Smooth muscle cell of the coronary artery (primary cell): Measurements from ENCODE around the gene JAGN1. TPM values are rescaled to one million over a fixed set of nuclear protein-coding genes. Genes with fewer than 3 reads are reported as not detected.

Experiments used
- total RNA-seq: library from RNA; depleted of rRNA; stranded (reverse); fragments of >200 nt; gene quantifications from 2 replicates; pipeline ENCODE4 v1.2.3, GENCODE V29; 2014; ENCODE audit warnings: low replicate concordance

The JAGN1 gene
- total RNA-seq = 18.8 and 31.5 TPM in 2 replicates

DNA sequence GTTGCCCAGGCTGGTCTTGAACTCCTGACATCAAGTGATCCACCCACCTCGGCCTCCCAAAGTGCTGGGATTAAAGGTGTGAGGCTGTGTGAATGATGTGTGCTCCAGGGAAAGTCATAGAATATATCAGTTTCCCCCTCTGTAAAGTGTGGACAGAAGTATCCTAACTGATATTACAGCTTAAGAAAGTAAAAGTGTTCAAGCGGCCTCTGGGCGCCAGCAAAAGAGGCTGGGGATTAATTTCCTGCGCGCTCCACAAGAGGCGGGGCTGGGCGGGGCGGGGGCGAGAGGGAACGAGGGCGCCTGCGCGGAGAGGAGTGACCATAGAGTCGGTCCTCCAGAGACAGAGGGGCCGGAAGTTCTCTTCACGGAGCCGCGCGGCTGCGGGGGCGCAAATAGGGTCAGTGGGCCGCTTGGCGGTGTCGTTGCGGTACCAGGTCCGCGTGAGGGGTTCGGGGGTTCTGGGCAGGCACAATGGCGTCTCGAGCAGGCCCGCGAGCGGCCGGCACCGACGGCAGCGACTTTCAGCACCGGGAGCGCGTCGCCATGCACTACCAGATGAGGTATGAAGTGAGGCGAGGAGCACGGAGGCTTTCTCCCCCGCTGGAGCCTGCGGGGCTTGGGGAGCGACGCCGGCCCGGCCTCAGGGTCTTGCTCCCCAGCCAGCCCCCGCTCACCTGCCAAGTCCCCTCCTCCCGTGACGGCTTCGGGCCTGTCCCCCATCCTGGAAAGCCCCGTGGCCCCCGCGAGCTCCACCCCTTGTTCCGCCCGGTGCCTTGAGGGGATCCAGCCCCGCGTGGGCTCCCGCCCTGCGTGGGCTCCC lies at the start of gene JAGN1:
Gene JAGN1 (plus strand): TSS at position 362 of the 823 bp plus-strand sequence. CDS start 113 bp downstream, at position 475.

GRCh38 chr3:9843715-9844438 lies 46.5 kb upstream of the JAGN1 start, which contains the start of gene RPUSD3:
RPUSD3 (minus strand) TSS chr3:9844008; CDS start chr3:9843990, 18 bp downstream.

GRCh38 chr3:9879830-9880549 lies 10.4 kb upstream of the JAGN1 start, which contains the start of gene CIDEC:
CIDEC (minus strand) TSS chr3:9880253; CDS start chr3:9878486, 1,767 bp downstream.

GRCh38 chr3:9902372-9903237 lies 12.2 kb downstream of the JAGN1 start, which contains the start of gene IL17RE:
IL17RE (plus strand) TSS chr3:9902848; CDS start chr3:9902933, 85 bp downstream.

GRCh38 chr3:9916734-9917680 lies 26.6 kb downstream of the JAGN1 start, which contains the start of gene IL17RC:
IL17RC (plus strand) TSS chr3:9917098; CDS start chr3:9917316, 218 bp downstream.

GRCh38 chr3:9933561-9934234 lies 43.3 kb downstream of the JAGN1 start, which contains the start of gene CRELD1:
CRELD1 (plus strand) TSS chr3:9933834; CDS start chr3:9934439, 605 bp downstream.

Other genes with a start within 250 kb of the JAGN1 start
- 26.6 and 29.0 TPM in 2 replicates for gene MTMR14, start 241.1 kb upstream of the JAGN1 start, total RNA-seq
- not detected in 2 replicates for gene CPNE9, start 186.8 kb upstream of the JAGN1 start, total RNA-seq
- 14.1 and 14.5 TPM in 2 replicates for gene BRPF1, start 158.9 kb upstream of the JAGN1 start, total RNA-seq
- gene OGG1, start 140.7 kb upstream of the JAGN1 start, total RNA-seq = 15.6 and 19.8 TPM in 2 replicates
- 36.4 and 41.7 TPM in 2 replicates for gene CAMK1, start 120.7 kb upstream of the JAGN1 start, total RNA-seq
- gene TADA3, start 98.1 kb upstream of the JAGN1 start, total RNA-seq = 25.6 and 71.0 TPM in 2 replicates
- 143 and 243 TPM in 2 replicates for gene ARPC4, start 97.5 kb upstream of the JAGN1 start, total RNA-seq
- gene TTLL3, start 80.3 kb upstream of the JAGN1 start, total RNA-seq = 8.5 and 23.3 TPM in 2 replicates
- 18.5 and 23.9 TPM in 2 replicates for gene RPUSD3, start 46.6 kb upstream of the JAGN1 start, total RNA-seq
- gene CIDEC, start 10.4 kb upstream of the JAGN1 start, total RNA-seq = not detected in 2 replicates
- 0.23 and 0.98 TPM in 2 replicates for gene IL17RE, start 12.2 kb downstream of the JAGN1 start, total RNA-seq
- 20.9 and 21.8 TPM in 2 replicates for gene IL17RC, start 26.5 kb downstream of the JAGN1 start, total RNA-seq
- 21.6 and 37.4 TPM in 2 replicates for gene CRELD1, start 43.2 kb downstream of the JAGN1 start, total RNA-seq
- gene PRRT3, start 61.8 kb downstream of the JAGN1 start, total RNA-seq = 0.70 and 1.3 TPM in 2 replicates
- 41.7 and 103 TPM in 2 replicates for gene EMC3, start 96.2 kb downstream of the JAGN1 start, total RNA-seq
- 1.5 and 9.2 TPM in 2 replicates for gene FANCD2, start 135.8 kb downstream of the JAGN1 start, total RNA-seq
- not detected in 2 replicates for gene FANCD2OS, start 217.6 kb downstream of the JAGN1 start, total RNA-seq
- gene BRK1, start 225.1 kb downstream of the JAGN1 start, total RNA-seq = 125 and 135 TPM in 2 replicates